A673 (cell line): ENCODE measurements around the gene SH3D21. TPM values are rescaled to one million over a fixed set of nuclear protein-coding genes. Genes with fewer than 3 reads are reported as not detected.

Experiments used
- BruUV-seq: library from RNA; stranded (reverse); fragments of 400-500 nt; replicated peaks from 2 replicates; lab custom pipeline; 2021; lab: Mats Ljungman, UMichigan
- CTCF ChIA-PET: fragments of 300-600 bp; sonication (Branson Sonifier 250); formaldehyde crosslinking; loops from one replicate; lab custom pipeline; 2022; ENCODE audit warnings: antibody characterized with exemption; lab: Charles Lee
- POLR2A ChIA-PET: fragments of 300-600 bp; sonication (Branson Sonifier 250); formaldehyde crosslinking; loops from one replicate; lab custom pipeline; 2022; ENCODE audit warnings: antibody characterized with exemption; ENCODE audit not compliant: low non-redundant PET; lab: Charles Lee
- DNase-seq: peaks from one replicate; pipeline ENCODE4 v3.0.0-alpha.2; 2015; ENCODE audit warnings: low spot score
- H3K27ac ChIP-seq: fragments of 200-600 bp; sonication (generic); 2 replicates; pipeline ENCODE4 v1.5.1; 2016; ENCODE audit warnings: mixed run types, low read depth, mild to moderate bottlenecking, mixed read lengths, antibody characterized with exemption, low read length; ENCODE audit not compliant: poor library complexity, severe bottlenecking
- H3K27me3 ChIP-seq: fragments of 200-600 bp; sonication (generic); replicated peaks from 2 replicates; pipeline ENCODE4 v1.6.1; 2017; ENCODE audit warnings: mixed run types, low read depth, mild to moderate bottlenecking, mixed read lengths, antibody characterized with exemption, low read length; ENCODE audit not compliant: insufficient read depth, poor library complexity
- H3K36me3 ChIP-seq: fragments of 200-600 bp; sonication (generic); 2 replicates; pipeline ENCODE4 v1.6.1; 2016; ENCODE audit warnings: mixed run types, mild to moderate bottlenecking, mixed read lengths, antibody characterized with exemption, low read length; ENCODE audit not compliant: insufficient read depth, poor library complexity, severe bottlenecking
- H3K4me1 ChIP-seq: fragments of 200-600 bp; sonication (generic); 2 replicates; pipeline ENCODE4 v1.6.1; 2017; ENCODE audit warnings: mixed run types, mild to moderate bottlenecking, mixed read lengths, antibody characterized with exemption, low read length; ENCODE audit not compliant: insufficient read depth, poor library complexity, severe bottlenecking
- H3K4me3 ChIP-seq: fragments of 200-600 bp; sonication (generic); 2 replicates; pipeline ENCODE4 v1.5.1; 2016; ENCODE audit warnings: low read depth, mixed run types, mild to moderate bottlenecking, mixed read lengths, low read length; ENCODE audit not compliant: poor library complexity, severe bottlenecking
- H3K9me3 ChIP-seq: fragments of 200-600 bp; sonication (generic); 2 replicates; pipeline ENCODE4 v1.6.1; 2016; ENCODE audit warnings: mixed run types, low read depth, mild to moderate bottlenecking, mixed read lengths, antibody characterized with exemption, low read length; ENCODE audit not compliant: poor library complexity, severe bottlenecking
- CTCF ChIP-seq: fragments of 300-800, 200-600 bp; sonication (generic); conservative IDR thresholded peaks from 2 replicates; pipeline ENCODE4 v1.5.1; 2017; ENCODE audit warnings: low read depth, mild to moderate bottlenecking, antibody characterized with exemption, low read length, moderate library complexity, mixed read lengths
- EZH2 ChIP-seq: fragments of 200-600 bp; sonication (generic); IDR thresholded peaks from 2 replicates; pipeline ENCODE4 v1.6.1; 2017; ENCODE audit warnings: borderline replicate concordance, low read depth, mild to moderate bottlenecking, mixed read lengths, antibody characterized with exemption, low read length; ENCODE audit not compliant: poor library complexity, severe bottlenecking
- intact Hi-C: fragments of 100-400 bp; cut with micrococcal nuclease; formaldehyde crosslinking; loops from one replicate; pipeline ENCODE4 v1.10.0; 2022; ENCODE audit not compliant: unreplicated experiment
- total RNA-seq: library from RNA; stranded (reverse); gene quantifications from 2 replicates; pipeline ENCODE4 v1.2.3, GENCODE V29; 2021

The SH3D21 gene
- total RNA-seq, 1 experiment from 2014 or later, result 2.9 TPM

- no peak overlapping the region for H3K27ac ChIP-seq
- BruUV-seq, result no TSS peak
- H3K36me3 ChIP-seq, result no peaks in the 10 kb centered on the region
- POLR2A ChIA-PET, result no interaction called here
- H3K4me3 ChIP-seq, result no peak overlapping the region
- no peaks in the 10 kb centered on the region for H3K27me3 ChIP-seq
- peaks cover 12% of the 10 kb centered on the region for H3K4me1 ChIP-seq
- CTCF ChIA-PET, result no interaction called here
- no peaks in the 10 kb centered on the region for H3K9me3 ChIP-seq
- TF ChIP-seq CTCF (no peak), EZH2 (no peak)
- intact Hi-C loops, result no loop called here
- no peak for DNase-seq
Observed at GRCh38 chr1:36326499-36326898, 20.3 kb downstream of the SH3D21 start.

GRCh38 chr1:36327421-36328087, 21.4 kb downstream of the SH3D21 start:
- intact Hi-C loops, result no loop called here
- no peak overlapping the region for H3K27ac ChIP-seq
- no peak overlapping the region for H3K4me3 ChIP-seq
- CTCF ChIA-PET, result no interaction called here
- TF ChIP-seq CTCF (no peak), EZH2 (no peak)
- POLR2A ChIA-PET, result no interaction called here
- peaks cover 11% of the 10 kb centered on the region for H3K4me1 ChIP-seq
- no peaks in the 10 kb centered on the region for H3K9me3 ChIP-seq
- no peaks in the 10 kb centered on the region for H3K27me3 ChIP-seq
- no peaks in the 10 kb centered on the region for H3K36me3 ChIP-seq
- BruUV-seq, result no TSS peak
- no peak for DNase-seq

- no peaks in the 10 kb centered on the region for H3K9me3 ChIP-seq
- DNase-seq, result no peak
- BruUV-seq, result no TSS peak
- CTCF ChIA-PET, result no interaction called here
- H3K4me3 ChIP-seq, result no peak overlapping the region
- H3K4me1 ChIP-seq, result peaks cover 5% of the 10 kb centered on the region
- no peak overlapping the region for H3K27ac ChIP-seq
- POLR2A ChIA-PET, result no interaction called here
- TF ChIP-seq CTCF, result no peak
- H3K36me3 ChIP-seq, result no peaks in the 10 kb centered on the region
- intact Hi-C loops, result no loop called here
- no peaks in the 10 kb centered on the region for H3K27me3 ChIP-seq
Observed at GRCh38 chr1:36328088-36328480, 21.9 kb downstream of the SH3D21 start.
